CD4-positive, alpha-beta T cell (primary cell): ENCODE measurements around the gene NCOR2. TPM values are rescaled to one million over a fixed set of nuclear protein-coding genes. Genes with fewer than 3 reads are reported as not detected.

Experiments
- ATAC-seq: fragments of 200-7000 bp; cut with Tn5 transposase; one replicate; pipeline ENCODE4 v1.10.0; 2022; ENCODE audit warnings: mild to moderate bottlenecking; ENCODE audit not compliant: poor library complexity
- CTCF ChIA-PET: fragments of 350-600 bp; sonication (Branson Sonifier 250); formaldehyde crosslinking; loops from one replicate; lab custom pipeline; 2021; ENCODE audit warnings: antibody characterized with exemption, inconsistent platforms; lab: Charles Lee
- POLR2A ChIA-PET: fragments of 350-600 bp; sonication (Branson Sonifier 250); formaldehyde crosslinking; loops from one replicate; lab custom pipeline; 2021; ENCODE audit warnings: antibody characterized with exemption, inconsistent platforms; lab: Charles Lee
- DNase-seq, 14 experiments: peaks; one replicate each; pipeline ENCODE4 v3.0.0-alpha.2; 2013 to 2020; ENCODE audit warnings: mixed read lengths in 2 of 14
- H3K27ac ChIP-seq, 2 donors: one replicate each; pipeline versions ENCODE4 v1.5.1 to v1.7.0; 2013; ENCODE audit warnings: low read length in 2 of 2, low read depth in 1 of 2, mild to moderate bottlenecking in 1 of 2
- H3K27me3 ChIP-seq, 2 experiments: 1 replicate in 1 of 2; 2 replicates in 1 of 2; pipeline versions ENCODE4 v1.6.1 to v1.7.0; 2013; ENCODE audit warnings: low read length in 2 of 2, control low read depth in 1 of 2, mild to moderate bottlenecking in 1 of 2, moderate library complexity in 1 of 2; ENCODE audit not compliant: insufficient read depth in 2 of 2, control insufficient read depth in 1 of 2
- H3K36me3 ChIP-seq: one replicate; pipeline ENCODE4 v1.6.1; 2013; ENCODE audit warnings: low read length, control low read depth; ENCODE audit not compliant: insufficient read depth
- H3K4me1 ChIP-seq: one replicate; pipeline ENCODE4 v1.6.1; 2013; ENCODE audit warnings: low read length, control low read depth; ENCODE audit not compliant: insufficient read depth
- H3K4me3 ChIP-seq: one replicate; pipeline ENCODE4 v1.5.1; 2013; ENCODE audit warnings: mild to moderate bottlenecking, low read length, moderate library complexity
- H3K9me3 ChIP-seq, 2 experiments: 1 replicate in 1 of 2; 2 replicates in 1 of 2; pipeline versions ENCODE4 v1.6.1 to v1.7.0; 2013; ENCODE audit warnings: low read length in 2 of 2, mild to moderate bottlenecking in 2 of 2, control low read depth in 1 of 2, moderate library complexity in 1 of 2; ENCODE audit not compliant: control insufficient read depth in 1 of 2, insufficient read depth in 1 of 2
- H3K27ac Mint-ChIP-seq: one replicate; pipeline ENCODE4 v1.8.0; 2020; ENCODE audit warnings: mixed read lengths
- H3K27me3 Mint-ChIP-seq: one replicate; pipeline ENCODE4 v1.8.0; 2021; ENCODE audit warnings: mixed read lengths
- H3K36me3 Mint-ChIP-seq: one replicate; pipeline ENCODE4 v1.8.0; 2021; ENCODE audit warnings: low read depth, mixed read lengths
- H3K4me1 Mint-ChIP-seq: one replicate; pipeline ENCODE4 v1.8.0; 2021; ENCODE audit warnings: low read depth, mixed read lengths
- H3K4me3 Mint-ChIP-seq: one replicate; pipeline ENCODE4 v1.8.0; 2020; ENCODE audit warnings: mild to moderate bottlenecking, mixed read lengths
- H3K9me3 Mint-ChIP-seq: one replicate; pipeline ENCODE4 v1.8.0; 2020; ENCODE audit warnings: mixed read lengths
- intact Hi-C, 2 experiments: fragments of 100-400 bp; cut with DNase I in 1 of 2; cut with micrococcal nuclease in 1 of 2; formaldehyde crosslinking; loops; one replicate each; pipeline versions ENCODE4 v1.15.1 to v1.9.0; 2023 to 2025; cut with DNase I, micrococcal nuclease
- total RNA-seq, 174 experiments: library from RNA in 2 of 174; stranded (reverse) in 2 of 174; gene quantifications; one replicate each; pipeline ENCODE4 v1.2.3 and lab custom pipeline; 2021 to 2026
- TF ChIP-seq, protein P1 (sequence below): fragments of 200-600 bp; IDR thresholded peaks from one replicate; pipeline ENCODE4 v1.8.0; 2022; ENCODE audit warnings: antibody characterized with exemption, mild to moderate bottlenecking

NCOR2 gene
- total RNA-seq, 2 experiments from 2014 or later, result 133 to 140 TPM

DNA sequence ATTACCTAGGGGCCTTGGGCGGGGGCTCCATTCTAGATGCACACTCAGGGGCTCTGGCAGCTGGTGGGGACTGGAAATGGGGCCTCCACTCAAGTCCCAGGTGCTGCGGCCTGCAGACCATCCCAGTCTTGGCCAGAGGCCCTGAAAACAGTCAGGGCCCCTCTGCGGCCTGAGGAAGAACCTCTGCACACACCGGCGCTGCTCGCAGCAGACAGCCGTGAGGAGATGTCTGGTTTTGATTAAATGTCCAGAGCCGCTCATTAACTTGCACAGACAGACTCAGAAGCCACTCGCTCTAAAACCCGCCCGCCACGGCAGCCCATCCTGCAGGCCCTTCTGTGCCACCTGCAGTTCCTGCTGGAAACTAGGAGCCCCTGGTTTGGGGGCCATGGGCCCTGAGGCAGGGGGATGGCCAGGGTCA lies 36.4 kb upstream of the NCOR2 start:
- ATAC-seq (no peak), DNase-seq (no peak)
- H3K4me1 ChIP-seq, result peaks cover 16% of the 10 kb centered on the region
- ChIA-PET POLR2A (no interaction called here), CTCF (interaction anchor here (0.5 kb wide), 1 partner anchor 43 kb away, joined by 3 read pairs; no protein-coding TSS in a partner anchor)
- no peaks in the 10 kb centered on the region for H3K27me3 ChIP-seq
- no peak overlapping the region for H3K4me3 Mint-ChIP-seq
- H3K4me3 ChIP-seq, result no peak overlapping the region
- H3K27ac Mint-ChIP-seq, result no peak overlapping the region
- H3K27me3 Mint-ChIP-seq, result no peaks in the 10 kb centered on the region
- intact Hi-C loops, result no loop called here
- TF ChIP-seq, protein P1, sequence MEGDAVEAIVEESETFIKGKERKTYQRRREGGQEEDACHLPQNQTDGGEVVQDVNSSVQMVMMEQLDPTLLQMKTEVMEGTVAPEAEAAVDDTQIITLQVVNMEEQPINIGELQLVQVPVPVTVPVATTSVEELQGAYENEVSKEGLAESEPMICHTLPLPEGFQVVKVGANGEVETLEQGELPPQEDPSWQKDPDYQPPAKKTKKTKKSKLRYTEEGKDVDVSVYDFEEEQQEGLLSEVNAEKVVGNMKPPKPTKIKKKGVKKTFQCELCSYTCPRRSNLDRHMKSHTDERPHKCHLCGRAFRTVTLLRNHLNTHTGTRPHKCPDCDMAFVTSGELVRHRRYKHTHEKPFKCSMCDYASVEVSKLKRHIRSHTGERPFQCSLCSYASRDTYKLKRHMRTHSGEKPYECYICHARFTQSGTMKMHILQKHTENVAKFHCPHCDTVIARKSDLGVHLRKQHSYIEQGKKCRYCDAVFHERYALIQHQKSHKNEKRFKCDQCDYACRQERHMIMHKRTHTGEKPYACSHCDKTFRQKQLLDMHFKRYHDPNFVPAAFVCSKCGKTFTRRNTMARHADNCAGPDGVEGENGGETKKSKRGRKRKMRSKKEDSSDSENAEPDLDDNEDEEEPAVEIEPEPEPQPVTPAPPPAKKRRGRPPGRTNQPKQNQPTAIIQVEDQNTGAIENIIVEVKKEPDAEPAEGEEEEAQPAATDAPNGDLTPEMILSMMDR, result no peak
- peaks cover 25% of the 10 kb centered on the region for H3K4me1 Mint-ChIP-seq
- H3K27ac ChIP-seq, result no peak overlapping the region
- no peaks in the 10 kb centered on the region for H3K36me3 Mint-ChIP-seq
- no peaks in the 10 kb centered on the region for H3K36me3 ChIP-seq
- peaks cover 3 to 4% of the 10 kb centered on the region in 2 experiments for H3K9me3 ChIP-seq
- no peaks in the 10 kb centered on the region for H3K9me3 Mint-ChIP-seq

DNA sequence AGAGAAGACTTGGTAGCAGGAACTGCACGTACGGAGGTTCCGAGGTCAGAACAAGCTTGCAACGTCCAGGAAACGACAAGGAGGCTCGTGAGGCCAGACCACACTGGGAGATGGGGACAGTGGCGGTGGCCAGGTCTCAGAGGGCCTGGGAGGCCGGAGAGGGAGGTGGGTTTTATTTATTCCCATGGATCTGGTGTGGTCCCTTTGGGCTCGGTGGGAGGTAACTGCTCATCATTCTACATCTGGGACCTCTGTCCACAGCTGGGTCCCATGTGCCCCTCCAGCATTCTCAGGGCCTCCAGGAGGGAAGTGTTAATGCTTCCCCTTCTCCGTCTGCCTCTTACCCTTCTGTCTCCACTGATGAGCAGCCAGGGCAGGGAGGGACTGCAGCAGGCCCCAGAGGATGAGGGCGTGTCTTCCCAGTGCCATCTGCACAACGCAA lies 35.7 kb upstream of the NCOR2 start:
- Histone ChIP-seq H3K27me3 (no peaks in the 10 kb centered on the region), H3K36me3 (no peaks in the 10 kb centered on the region), H3K4me3 (no peak overlapping the region), H3K27ac (no peak overlapping the region), H3K9me3 (peaks cover 3 to 4% of the 10 kb centered on the region in 2 experiments), H3K4me1 (peaks cover 9% of the 10 kb centered on the region)
- Mint-ChIP-seq H3K4me1 (peaks cover 18% of the 10 kb centered on the region), H3K4me3 (no peak overlapping the region), H3K36me3 (no peaks in the 10 kb centered on the region), H3K27ac (no peak overlapping the region), H3K9me3 (no peaks in the 10 kb centered on the region), H3K27me3 (no peaks in the 10 kb centered on the region)
- DNase-seq (no peak), ATAC-seq (no peak)
- POLR2A ChIA-PET, result no interaction called here
- TF ChIP-seq, protein P1, result no peak
- intact Hi-C loops, result no loop called here
- CTCF ChIA-PET, result no interaction called here

DNA sequence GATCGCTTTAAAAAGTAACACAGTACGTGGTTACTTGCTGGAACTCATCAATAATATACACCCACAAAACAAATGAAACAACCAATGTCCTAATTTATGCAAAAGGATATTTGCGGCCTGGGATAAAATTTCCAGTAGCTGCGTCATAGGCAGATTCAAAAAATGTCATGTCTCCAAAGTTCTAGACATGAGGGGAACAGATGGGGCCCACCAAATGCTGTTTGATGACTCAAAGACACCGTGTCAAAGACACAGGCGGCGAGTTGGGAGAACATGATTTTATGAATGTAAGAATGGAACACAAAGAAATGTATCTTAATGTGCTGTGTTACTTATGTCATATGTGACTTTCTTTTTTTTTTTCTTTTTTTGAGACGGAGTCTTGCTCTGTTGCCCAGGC lies 34.3 kb upstream of the NCOR2 start:
- H3K9me3 Mint-ChIP-seq, result no peaks in the 10 kb centered on the region
- CTCF ChIA-PET, result no interaction called here

More for the DNA sequence above, 34.3 kb upstream of the NCOR2 start:
- Mint-ChIP-seq H3K4me1 (peaks cover 8% of the 10 kb centered on the region), H3K36me3 (no peaks in the 10 kb centered on the region), H3K27ac (no peak overlapping the region), H3K4me3 (no peak overlapping the region), H3K27me3 (no peaks in the 10 kb centered on the region)
- H3K27me3 ChIP-seq, result no peaks in the 10 kb centered on the region
- H3K4me1 ChIP-seq, result no peaks in the 10 kb centered on the region
- intact Hi-C loops, result no loop called here
- no peak overlapping the region for H3K4me3 ChIP-seq
- peaks cover 3 to 4% of the 10 kb centered on the region in 2 experiments for H3K9me3 ChIP-seq
- H3K27ac ChIP-seq, result no peak overlapping the region
- DNase-seq, result no peak
- no peaks in the 10 kb centered on the region for H3K36me3 ChIP-seq
- POLR2A ChIA-PET, result interaction anchor here (0.5 to 0.6 kb wide), 2 partner anchors 31 to 855 kb away, joined by 3 read pairs; no protein-coding TSS in a partner anchor
- TF ChIP-seq, protein P1, result no peak
- no peak for ATAC-seq
